NCI-H526 (cell line): ENCODE measurements around the gene PRKAG2.

ENCODE experiments used
- DNase-seq, 2 experiments: peaks; one replicate each; lab custom pipeline; 2025; lab: John Stamatoyannopoulos, UW

The PRKAG2 gene

GRCh38 chr7:151710121-151710640, 166.7 kb downstream of the PRKAG2 start:
- no peak for DNase-seq

- DNase-seq, result no peak
These were observed 167.5 kb downstream of the PRKAG2 start for GRCh38 chr7:151709141-151710038.

GRCh38 chr7:151708610-151709009, 168.3 kb downstream of the PRKAG2 start:
- DNase-seq, result no peak

GRCh38 chr7:151707757-151708156, 169.2 kb downstream of the PRKAG2 start:
- no peak for DNase-seq

- no peak for DNase-seq
These were observed 169.8 kb downstream of the PRKAG2 start for GRCh38 chr7:151707105-151707469.

GRCh38 chr7:151706277-151707104, 170.4 kb downstream of the PRKAG2 start:
- no peak for DNase-seq

GRCh38 chr7:151705636-151706276, 171.2 kb downstream of the PRKAG2 start:
- DNase-seq, result peak; percentile 52 to 75

- DNase-seq, result no peak
These were observed 171.8 kb downstream of the PRKAG2 start for GRCh38 chr7:151704960-151705635.

GRCh38 chr7:151704299-151704959, 172.5 kb downstream of the PRKAG2 start:
- DNase-seq, result peak; percentile 88 to 91

- DNase-seq, result no peak
These were observed 174.0 kb downstream of the PRKAG2 start for GRCh38 chr7:151702961-151703360.

GRCh38 chr7:151700586-151701165, 176.2 kb downstream of the PRKAG2 start:
- DNase-seq, result no peak

- DNase-seq, result no peak
These were observed 177.0 kb downstream of the PRKAG2 start for GRCh38 chr7:151699928-151700319.

GRCh38 chr7:151699147-151699927, 177.6 kb downstream of the PRKAG2 start:
- DNase-seq, result no peak

GRCh38 chr7:151697942-151698341, 179.0 kb downstream of the PRKAG2 start:
- DNase-seq, result no peak

- no peak for DNase-seq
These were observed 179.4 kb downstream of the PRKAG2 start for GRCh38 chr7:151697515-151697895.

- DNase-seq, result peak; percentile 94 to 98
These were observed 180.0 kb downstream of the PRKAG2 start for GRCh38 chr7:151696721-151697514.

GRCh38 chr7:151695951-151696541, 180.9 kb downstream of the PRKAG2 start:
- DNase-seq, result peak in 1 of 2 experiments; percentile 54

- no peak for DNase-seq
These were observed 181.9 kb downstream of the PRKAG2 start for GRCh38 chr7:151694828-151695580.
